HEK293 (cell line): ENCODE data around the gene STK10.

Source experiments
- CTCF ChIA-PET: fragments of 350-600 bp; formaldehyde crosslinking; extraction: SDS; loops from one replicate; lab custom pipeline; 2021; ENCODE audit warnings: antibody characterized with exemption; lab: Yijun Ruan, JAX
- POLR2A ChIA-PET: fragments of 300-600 bp; formaldehyde crosslinking; extraction: SDS; loops from one replicate; lab custom pipeline; 2020; ENCODE audit warnings: antibody characterized with exemption, inconsistent platforms; lab: Yijun Ruan, JAX
- H3K27ac ChIP-seq: fragments of 200-500 bp; sonication (Bioruptor generic); 2 replicates; pipeline ENCODE4 v1.5.1; 2014; ENCODE audit warnings: low read depth, low read length, control low read depth, inconsistent platforms; ENCODE audit errors: extremely low read depth
- H3K36me3 ChIP-seq, 2 experiments: fragments of 200-500 bp in 1 of 2; sonication (Bioruptor generic) in 1 of 2; 1 replicate in 1 of 2; 2 replicates in 1 of 2; pipeline ENCODE4 v1.5.1; 2014 to 2017; ENCODE audit warnings: inconsistent platforms in 2 of 2, low read length in 2 of 2; ENCODE audit not compliant: control insufficient read depth in 2 of 2, insufficient read depth in 1 of 2
- H3K4me1 ChIP-seq: fragments of 200-500 bp; sonication (Bioruptor generic); 2 replicates; pipeline ENCODE4 v1.5.1; 2014; ENCODE audit warnings: mild to moderate bottlenecking, low read length, inconsistent platforms; ENCODE audit not compliant: control insufficient read depth, insufficient read depth
- H3K4me3 ChIP-seq: 2 replicates; pipeline ENCODE4 v1.5.1; 2011; ENCODE audit warnings: low read depth, mild to moderate bottlenecking, control low read depth, low read length, moderate library complexity
- H3K9me3 ChIP-seq: fragments of 200-500 bp; sonication (Bioruptor generic); 2 replicates; pipeline ENCODE4 v1.5.1; 2014; ENCODE audit warnings: low read depth, low read length, inconsistent platforms; ENCODE audit not compliant: control insufficient read depth, insufficient read depth
- BCL11B ChIP-seq: fragments of 450-650 bp; formaldehyde crosslinking; IDR thresholded peaks from 2 replicates; pipeline ENCODE4 v1.5.1; 2016; ENCODE audit warnings: low read depth, missing biosample characterization, missing genetic modification characterization
- KLF9 ChIP-seq: fragments of 450-650 bp; formaldehyde crosslinking; IDR thresholded peaks from 2 replicates; pipeline ENCODE4 v1.5.1; 2016; ENCODE audit warnings: missing biosample characterization, missing genetic modification characterization, low read depth
- SETDB1 ChIP-seq: IDR thresholded peaks from one replicate; pipeline ENCODE4 v1.6.1; 2017; ENCODE audit warnings: mild to moderate bottlenecking, low read length, moderate library complexity, mixed read lengths; ENCODE audit not compliant: insufficient read length
- SP7 ChIP-seq: fragments of 450-650 bp; formaldehyde crosslinking; IDR thresholded peaks from 2 replicates; pipeline ENCODE4 v1.5.1; 2016; ENCODE audit warnings: missing biosample characterization, missing genetic modification characterization
- ZFP3 ChIP-seq: fragments of 450-650 bp; formaldehyde crosslinking; IDR thresholded peaks from 2 replicates; pipeline ENCODE4 v1.5.1; 2016; ENCODE audit warnings: low read depth, missing biosample characterization, missing genetic modification characterization
- ZNF146 ChIP-seq: fragments of 450-650 bp; formaldehyde crosslinking; IDR thresholded peaks from 2 replicates; pipeline ENCODE4 v1.5.1; 2016; ENCODE audit warnings: missing biosample characterization, missing genetic modification characterization
- ZNF184 ChIP-seq: fragments of 450-650 bp; IDR thresholded peaks from 2 replicates; pipeline ENCODE4 v1.5.1; 2018; ENCODE audit warnings: missing biosample characterization, mild to moderate bottlenecking, missing genetic modification characterization
- ZNF202 ChIP-seq: fragments of 450-650 bp; formaldehyde crosslinking; IDR thresholded peaks from 2 replicates; pipeline ENCODE4 v1.5.1; 2016; ENCODE audit warnings: missing biosample characterization, missing genetic modification characterization, borderline replicate concordance
- ZNF214 ChIP-seq: fragments of 450-650 bp; formaldehyde crosslinking; IDR thresholded peaks from 2 replicates; pipeline ENCODE4 v1.5.1; 2017; ENCODE audit warnings: missing biosample characterization, mild to moderate bottlenecking, missing genetic modification characterization, borderline replicate concordance
- ZNF335 ChIP-seq: fragments of 450-650 bp; formaldehyde crosslinking; conservative IDR thresholded peaks from 2 replicates; pipeline ENCODE4 v1.5.1; 2016; ENCODE audit warnings: missing biosample characterization, missing genetic modification characterization
- ZNF341 ChIP-seq: fragments of 450-650 bp; formaldehyde crosslinking; IDR thresholded peaks from 2 replicates; pipeline ENCODE4; 2016; ENCODE audit warnings: low read depth, missing biosample characterization, missing genetic modification characterization
- ZNF37A ChIP-seq: fragments of 450-650 bp; IDR thresholded peaks from 2 replicates; pipeline ENCODE4 v1.5.1; 2018; ENCODE audit warnings: missing biosample characterization, missing genetic modification characterization
- ZNF426 ChIP-seq: fragments of 450-650 bp; formaldehyde crosslinking; IDR thresholded peaks from 2 replicates; pipeline ENCODE4 v1.5.1; 2017; ENCODE audit warnings: missing biosample characterization, missing genetic modification characterization, mild to moderate bottlenecking, inconsistent platforms, moderate library complexity
- ZNF544 ChIP-seq: fragments of 450-650 bp; formaldehyde crosslinking; IDR thresholded peaks from 2 replicates; pipeline ENCODE4 v1.5.0; 2017; ENCODE audit warnings: missing biosample characterization, missing genetic modification characterization
- ZNF560 ChIP-seq: fragments of 450-650 bp; formaldehyde crosslinking; IDR thresholded peaks from 2 replicates; pipeline ENCODE4 v1.5.1; 2017; ENCODE audit warnings: missing biosample characterization, missing genetic modification characterization, borderline replicate concordance
- ZNF654 ChIP-seq: fragments of 450-650 bp; formaldehyde crosslinking; IDR thresholded peaks from 2 replicates; pipeline ENCODE4 v1.5.1; 2016; ENCODE audit warnings: low read depth, missing biosample characterization, missing genetic modification characterization
- ZNF768 ChIP-seq: fragments of 450-650 bp; formaldehyde crosslinking; IDR thresholded peaks from 2 replicates; pipeline ENCODE4 v1.5.1; 2018; ENCODE audit warnings: missing biosample characterization, mild to moderate bottlenecking, missing genetic modification characterization
- ZXDB ChIP-seq: fragments of 450-650 bp; formaldehyde crosslinking; IDR thresholded peaks from 2 replicates; pipeline ENCODE4 v1.5.1; 2016; ENCODE audit warnings: missing biosample characterization, missing genetic modification characterization
- TF ChIP-seq, protein P1 (sequence below): fragments of 450-650 bp; formaldehyde crosslinking; IDR thresholded peaks from 2 replicates; pipeline ENCODE4 v1.5.1; 2017; ENCODE audit warnings: missing biosample characterization, missing genetic modification characterization
- TF ChIP-seq, protein P2 (sequence below): fragments of 450-650 bp; formaldehyde crosslinking; conservative IDR thresholded peaks from 2 replicates; pipeline ENCODE4 v1.5.1; 2016; ENCODE audit warnings: low read depth, missing biosample characterization, missing genetic modification characterization
- TF ChIP-seq, protein P3 (sequence below): fragments of 450-650 bp; formaldehyde crosslinking; IDR thresholded peaks from 2 replicates; pipeline ENCODE4 v1.5.1; 2016; ENCODE audit warnings: missing biosample characterization, missing genetic modification characterization
- TF ChIP-seq, protein P4 (sequence below): fragments of 450-650 bp; formaldehyde crosslinking; IDR thresholded peaks from 2 replicates; pipeline ENCODE4 v1.5.1; 2016; ENCODE audit warnings: missing biosample characterization, missing genetic modification characterization
- TF ChIP-seq, protein P5 (sequence below): fragments of 450-650 bp; formaldehyde crosslinking; IDR thresholded peaks from 2 replicates; pipeline ENCODE4 v1.5.1; 2016; ENCODE audit warnings: missing biosample characterization, missing genetic modification characterization, low read depth

The STK10 gene

DNA sequence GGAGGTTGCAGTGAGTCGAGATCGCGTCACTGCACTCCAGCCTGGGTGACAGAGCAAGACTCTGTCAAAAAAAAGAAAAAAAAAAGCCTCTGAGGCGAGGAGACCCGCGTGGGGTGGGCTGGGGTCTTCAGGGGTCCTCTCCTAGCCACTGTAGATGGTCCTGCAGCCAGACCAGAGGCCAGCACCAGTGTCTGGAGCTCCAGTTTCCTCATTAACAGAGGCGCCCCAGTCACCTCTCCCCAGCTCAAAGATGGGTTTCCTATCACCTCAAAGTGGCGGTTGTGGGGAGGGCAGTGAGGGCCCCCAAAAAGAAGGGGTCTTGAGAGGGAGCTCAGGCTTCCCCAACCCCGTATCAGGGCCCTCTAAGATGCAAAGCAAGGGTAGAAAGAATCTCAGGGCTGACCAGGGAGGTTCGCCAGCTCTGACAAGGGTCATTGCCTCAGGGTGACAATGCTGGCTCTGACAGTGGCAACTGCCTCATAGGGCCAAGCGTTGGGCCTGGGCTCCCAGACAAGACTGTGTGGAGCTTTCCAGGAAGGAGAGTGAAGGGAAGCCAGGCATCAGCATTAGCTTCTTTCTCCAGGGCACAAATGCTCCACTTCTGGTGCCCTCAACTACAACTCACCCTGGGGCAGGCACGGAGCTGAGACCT lies 15.0 kb downstream of the STK10 start (continued):
- TF ChIP-seq KLF9 (tag by site-specific recombination) (no peak), BCL11B (tag by site-specific recombination) (no peak), ZNF37A (tag by site-specific recombination) (no peak), SETDB1 (no peak)
- TF ChIP-seq, all 188 proteins: peak for 0

DNA sequence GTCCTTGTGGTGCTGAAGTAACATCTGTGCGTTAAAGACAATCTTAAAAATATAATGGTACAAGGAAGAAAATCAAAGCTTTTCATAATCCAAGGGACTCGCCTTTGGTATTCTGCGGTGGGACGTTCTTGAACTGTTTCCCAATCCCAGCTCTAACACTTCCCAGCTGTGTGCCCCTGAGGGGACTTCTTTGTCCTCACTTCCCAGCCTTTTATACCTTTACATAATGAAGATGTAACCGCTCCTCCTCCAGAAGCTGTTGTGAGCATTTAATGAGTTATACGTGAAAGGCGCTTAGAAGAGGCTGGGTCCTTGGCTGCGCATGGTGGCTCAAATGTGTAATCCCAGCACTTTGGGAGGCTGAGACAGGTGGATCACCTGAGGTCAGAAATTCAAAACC lies 16.9 kb downstream of the STK10 start:
- POLR2A ChIA-PET = no interaction called here
- H3K36me3 ChIP-seq = no peaks in the 10 kb centered on the region
- CTCF ChIA-PET = no interaction called here
- peaks cover 2% of the 10 kb centered on the region; the same call in 1 of the 2 replicates for H3K4me1 ChIP-seq
- H3K4me3 ChIP-seq = no peak overlapping the region
- TF ChIP-seq, protein P1, sequence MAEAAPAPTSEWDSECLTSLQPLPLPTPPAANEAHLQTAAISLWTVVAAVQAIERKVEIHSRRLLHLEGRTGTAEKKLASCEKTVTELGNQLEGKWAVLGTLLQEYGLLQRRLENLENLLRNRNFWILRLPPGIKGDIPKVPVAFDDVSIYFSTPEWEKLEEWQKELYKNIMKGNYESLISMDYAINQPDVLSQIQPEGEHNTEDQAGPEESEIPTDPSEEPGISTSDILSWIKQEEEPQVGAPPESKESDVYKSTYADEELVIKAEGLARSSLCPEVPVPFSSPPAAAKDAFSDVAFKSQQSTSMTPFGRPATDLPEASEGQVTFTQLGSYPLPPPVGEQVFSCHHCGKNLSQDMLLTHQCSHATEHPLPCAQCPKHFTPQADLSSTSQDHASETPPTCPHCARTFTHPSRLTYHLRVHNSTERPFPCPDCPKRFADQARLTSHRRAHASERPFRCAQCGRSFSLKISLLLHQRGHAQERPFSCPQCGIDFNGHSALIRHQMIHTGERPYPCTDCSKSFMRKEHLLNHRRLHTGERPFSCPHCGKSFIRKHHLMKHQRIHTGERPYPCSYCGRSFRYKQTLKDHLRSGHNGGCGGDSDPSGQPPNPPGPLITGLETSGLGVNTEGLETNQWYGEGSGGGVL (tag by site-specific recombination) = no peak
- TF ChIP-seq ZNF335 = no peak
- no peak for TF ChIP-seq ZFP3 (tag by site-specific recombination)
- no peak for TF ChIP-seq ZNF341 (tag by site-specific recombination)
- no peak for TF ChIP-seq ZNF214 (tag by site-specific recombination)
- TF ChIP-seq ZNF768 = no peak
- no peak for TF ChIP-seq ZNF654 (tag by site-specific recombination)
- TF ChIP-seq ZNF544 (tag by site-specific recombination) = no peak
- TF ChIP-seq ZNF202 (tag by site-specific recombination) = no peak
- TF ChIP-seq ZNF184 (tag by site-specific recombination) = no peak
- no peak for TF ChIP-seq ZNF560 (tag by site-specific recombination)
- TF ChIP-seq, protein P2, sequence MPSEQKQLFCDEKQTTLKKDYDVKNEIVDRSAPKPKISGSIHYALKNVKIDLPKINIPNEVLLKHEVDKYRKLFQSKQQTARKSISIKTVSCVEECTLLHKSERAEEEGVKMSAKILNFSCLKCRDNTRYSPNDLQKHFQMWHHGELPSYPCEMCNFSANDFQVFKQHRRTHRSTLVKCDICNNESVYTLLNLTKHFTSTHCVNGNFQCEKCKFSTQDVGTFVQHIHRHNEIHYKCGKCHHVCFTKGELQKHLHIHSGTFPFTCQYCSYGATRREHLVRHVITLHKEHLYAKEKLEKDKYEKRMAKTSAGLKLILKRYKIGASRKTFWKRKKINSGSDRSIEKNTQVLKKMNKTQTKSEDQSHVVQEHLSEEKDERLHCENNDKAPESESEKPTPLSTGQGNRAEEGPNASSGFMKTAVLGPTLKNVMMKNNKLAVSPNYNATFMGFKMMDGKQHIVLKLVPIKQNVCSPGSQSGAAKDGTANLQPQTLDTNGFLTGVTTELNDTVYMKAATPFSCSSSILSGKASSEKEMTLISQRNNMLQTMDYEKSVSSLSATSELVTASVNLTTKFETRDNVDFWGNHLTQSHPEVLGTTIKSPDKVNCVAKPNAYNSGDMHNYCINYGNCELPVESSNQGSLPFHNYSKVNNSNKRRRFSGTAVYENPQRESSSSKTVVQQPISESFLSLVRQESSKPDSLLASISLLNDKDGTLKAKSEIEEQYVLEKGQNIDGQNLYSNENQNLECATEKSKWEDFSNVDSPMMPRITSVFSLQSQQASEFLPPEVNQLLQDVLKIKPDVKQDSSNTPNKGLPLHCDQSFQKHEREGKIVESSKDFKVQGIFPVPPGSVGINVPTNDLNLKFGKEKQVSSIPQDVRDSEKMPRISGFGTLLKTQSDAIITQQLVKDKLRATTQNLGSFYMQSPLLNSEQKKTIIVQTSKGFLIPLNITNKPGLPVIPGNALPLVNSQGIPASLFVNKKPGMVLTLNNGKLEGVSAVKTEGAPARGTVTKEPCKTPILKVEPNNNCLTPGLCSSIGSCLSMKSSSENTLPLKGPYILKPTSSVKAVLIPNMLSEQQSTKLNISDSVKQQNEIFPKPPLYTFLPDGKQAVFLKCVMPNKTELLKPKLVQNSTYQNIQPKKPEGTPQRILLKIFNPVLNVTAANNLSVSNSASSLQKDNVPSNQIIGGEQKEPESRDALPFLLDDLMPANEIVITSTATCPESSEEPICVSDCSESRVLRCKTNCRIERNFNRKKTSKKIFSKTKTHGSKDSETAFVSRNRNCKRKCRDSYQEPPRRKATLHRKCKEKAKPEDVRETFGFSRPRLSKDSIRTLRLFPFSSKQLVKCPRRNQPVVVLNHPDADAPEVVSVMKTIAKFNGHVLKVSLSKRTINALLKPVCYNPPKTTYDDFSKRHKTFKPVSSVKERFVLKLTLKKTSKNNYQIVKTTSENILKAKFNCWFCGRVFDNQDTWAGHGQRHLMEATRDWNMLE (tag by site-specific recombination) = no peak
- no peak for TF ChIP-seq ZNF426 (tag by site-specific recombination)
- no peak for TF ChIP-seq ZNF146 (tag by site-specific recombination)
- no peak for TF ChIP-seq ZXDB
- TF ChIP-seq, protein P3, sequence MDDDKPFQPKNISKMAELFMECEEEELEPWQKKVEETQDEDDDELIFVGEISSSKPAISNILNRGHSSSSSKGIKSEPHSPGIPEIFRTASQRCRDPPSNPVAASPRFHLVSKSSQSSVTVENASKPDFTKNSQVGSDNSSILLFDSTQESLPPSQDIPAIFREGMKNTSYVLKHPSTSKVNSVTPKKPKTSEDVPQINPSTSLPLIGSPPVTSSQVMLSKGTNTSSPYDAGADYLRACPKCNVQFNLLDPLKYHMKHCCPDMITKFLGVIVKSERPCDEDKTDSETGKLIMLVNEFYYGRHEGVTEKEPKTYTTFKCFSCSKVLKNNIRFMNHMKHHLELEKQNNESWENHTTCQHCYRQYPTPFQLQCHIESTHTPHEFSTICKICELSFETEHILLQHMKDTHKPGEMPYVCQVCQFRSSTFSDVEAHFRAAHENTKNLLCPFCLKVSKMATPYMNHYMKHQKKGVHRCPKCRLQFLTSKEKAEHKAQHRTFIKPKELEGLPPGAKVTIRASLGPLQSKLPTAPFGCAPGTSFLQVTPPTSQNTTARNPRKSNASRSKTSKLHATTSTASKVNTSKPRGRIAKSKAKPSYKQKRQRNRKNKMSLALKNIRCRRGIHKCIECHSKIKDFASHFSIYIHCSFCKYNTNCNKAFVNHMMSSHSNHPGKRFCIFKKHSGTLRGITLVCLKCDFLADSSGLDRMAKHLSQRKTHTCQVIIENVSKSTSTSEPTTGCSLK (tag by site-specific recombination) = no peak
- TF ChIP-seq, protein P4, sequence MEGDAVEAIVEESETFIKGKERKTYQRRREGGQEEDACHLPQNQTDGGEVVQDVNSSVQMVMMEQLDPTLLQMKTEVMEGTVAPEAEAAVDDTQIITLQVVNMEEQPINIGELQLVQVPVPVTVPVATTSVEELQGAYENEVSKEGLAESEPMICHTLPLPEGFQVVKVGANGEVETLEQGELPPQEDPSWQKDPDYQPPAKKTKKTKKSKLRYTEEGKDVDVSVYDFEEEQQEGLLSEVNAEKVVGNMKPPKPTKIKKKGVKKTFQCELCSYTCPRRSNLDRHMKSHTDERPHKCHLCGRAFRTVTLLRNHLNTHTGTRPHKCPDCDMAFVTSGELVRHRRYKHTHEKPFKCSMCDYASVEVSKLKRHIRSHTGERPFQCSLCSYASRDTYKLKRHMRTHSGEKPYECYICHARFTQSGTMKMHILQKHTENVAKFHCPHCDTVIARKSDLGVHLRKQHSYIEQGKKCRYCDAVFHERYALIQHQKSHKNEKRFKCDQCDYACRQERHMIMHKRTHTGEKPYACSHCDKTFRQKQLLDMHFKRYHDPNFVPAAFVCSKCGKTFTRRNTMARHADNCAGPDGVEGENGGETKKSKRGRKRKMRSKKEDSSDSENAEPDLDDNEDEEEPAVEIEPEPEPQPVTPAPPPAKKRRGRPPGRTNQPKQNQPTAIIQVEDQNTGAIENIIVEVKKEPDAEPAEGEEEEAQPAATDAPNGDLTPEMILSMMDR (tag by site-specific recombination) = no peak
- TF ChIP-seq, protein P5, sequence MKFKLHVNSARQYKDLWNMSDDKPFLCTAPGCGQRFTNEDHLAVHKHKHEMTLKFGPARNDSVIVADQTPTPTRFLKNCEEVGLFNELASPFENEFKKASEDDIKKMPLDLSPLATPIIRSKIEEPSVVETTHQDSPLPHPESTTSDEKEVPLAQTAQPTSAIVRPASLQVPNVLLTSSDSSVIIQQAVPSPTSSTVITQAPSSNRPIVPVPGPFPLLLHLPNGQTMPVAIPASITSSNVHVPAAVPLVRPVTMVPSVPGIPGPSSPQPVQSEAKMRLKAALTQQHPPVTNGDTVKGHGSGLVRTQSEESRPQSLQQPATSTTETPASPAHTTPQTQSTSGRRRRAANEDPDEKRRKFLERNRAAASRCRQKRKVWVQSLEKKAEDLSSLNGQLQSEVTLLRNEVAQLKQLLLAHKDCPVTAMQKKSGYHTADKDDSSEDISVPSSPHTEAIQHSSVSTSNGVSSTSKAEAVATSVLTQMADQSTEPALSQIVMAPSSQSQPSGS (tag by site-specific recombination) = no peak
- TF ChIP-seq SP7 (tag by site-specific recombination) = no peak
- no peak overlapping the region for H3K27ac ChIP-seq
- H3K9me3 ChIP-seq = no peaks in the 10 kb centered on the region
